Neuronal stem cell (in vitro differentiated cells): ENCODE results near the gene SDCCAG8.

Experiments used
- DNase-seq: peaks from one replicate; pipeline ENCODE4 v3.0.0-alpha.2; 2013; ENCODE audit warnings: low spot score
- H2AFZ ChIP-seq: one replicate; pipeline ENCODE4 v1.6.1; 2013; ENCODE audit warnings: mild to moderate bottlenecking, low read length, inconsistent platforms
- H2AK5ac ChIP-seq: 2 replicates; pipeline ENCODE4 v1.6.1; 2013; ENCODE audit warnings: low read depth, mild to moderate bottlenecking, inconsistent platforms, low read length, moderate library complexity, mixed read lengths
- H2BK120ac ChIP-seq: 2 replicates; pipeline ENCODE4 v1.6.1; 2013; ENCODE audit warnings: low read depth, mild to moderate bottlenecking, inconsistent platforms, low read length, moderate library complexity, mixed read lengths
- H2BK12ac ChIP-seq: one replicate; pipeline ENCODE4 v1.6.1; 2013; ENCODE audit warnings: low read length, inconsistent platforms
- H2BK15ac ChIP-seq: 2 replicates; pipeline ENCODE4 v1.6.1; 2013; ENCODE audit warnings: mild to moderate bottlenecking, low read length, inconsistent platforms, mixed read lengths
- H2BK5ac ChIP-seq: one replicate; pipeline ENCODE4 v1.6.1; 2013; ENCODE audit warnings: inconsistent platforms, mild to moderate bottlenecking, low read length, moderate library complexity
- H3K14ac ChIP-seq: one replicate; pipeline ENCODE4 v1.6.1; 2013; ENCODE audit warnings: low read length, inconsistent platforms
- H3K18ac ChIP-seq: 2 replicates; pipeline ENCODE4 v1.6.1; 2013; ENCODE audit warnings: low read length, inconsistent platforms
- H3K23ac ChIP-seq: 2 replicates; pipeline ENCODE4 v1.6.1; 2013; ENCODE audit warnings: low read depth, mild to moderate bottlenecking, mixed read lengths, low read length, inconsistent platforms; ENCODE audit not compliant: poor library complexity
- H3K27ac ChIP-seq: replicated peaks from 3 replicates; pipeline ENCODE4 v1.5.1; 2013; ENCODE audit warnings: low read length, inconsistent platforms
- H3K27me3 ChIP-seq, 3 experiments: 2 replicates each; pipeline ENCODE4 v1.6.1; 2013; ENCODE audit warnings: low read length in 3 of 3, mild to moderate bottlenecking in 2 of 3, inconsistent platforms in 1 of 3, low read depth in 1 of 3, mixed read lengths in 1 of 3, moderate library complexity in 1 of 3; ENCODE audit not compliant: control insufficient read depth in 3 of 3, insufficient read depth in 3 of 3
- H3K36me3 ChIP-seq, 2 donors: replicated peaks in 1 of 2; 2 replicates each; pipeline ENCODE4 v1.6.1; 2013; ENCODE audit warnings: low read length in 2 of 2; ENCODE audit not compliant: control insufficient read depth in 2 of 2, insufficient read depth in 2 of 2
- H3K4ac ChIP-seq: 2 replicates; pipeline ENCODE4 v1.6.1; 2013; ENCODE audit warnings: inconsistent platforms, mild to moderate bottlenecking, low read length, moderate library complexity
- H3K4me1 ChIP-seq, 2 donors: 1 replicate in 1 of 2; 2 replicates in 1 of 2; pipeline ENCODE4 v1.6.1; 2013; ENCODE audit warnings: low read length in 2 of 2, low read depth in 1 of 2; ENCODE audit not compliant: control insufficient read depth in 2 of 2, insufficient read depth in 1 of 2
- H3K4me2 ChIP-seq: one replicate; pipeline ENCODE4 v1.6.1; 2013; ENCODE audit warnings: mild to moderate bottlenecking, low read length, inconsistent platforms; ENCODE audit not compliant: insufficient read depth, poor library complexity, severe bottlenecking
- H3K4me3 ChIP-seq, 2 donors: 2 replicates each; pipeline ENCODE4 v1.5.1; 2013; ENCODE audit warnings: low read length in 2 of 2, mild to moderate bottlenecking in 2 of 2, inconsistent platforms in 1 of 2, moderate library complexity in 1 of 2
- H3K79me1 ChIP-seq: one replicate; pipeline ENCODE4 v1.6.1; 2013; ENCODE audit warnings: low read depth, mild to moderate bottlenecking, inconsistent platforms, low read length, moderate library complexity
- H3K9ac ChIP-seq: one replicate; pipeline ENCODE4 v1.6.1; 2013; ENCODE audit warnings: mild to moderate bottlenecking, low read depth, low read length, inconsistent platforms; ENCODE audit not compliant: poor library complexity
- H3K9me3 ChIP-seq, 2 donors: replicated peaks in 1 of 2; 2 replicates each; pipeline versions ENCODE3 to v1.6.1; 2013; ENCODE audit warnings: low read length in 2 of 2, mild to moderate bottlenecking in 2 of 2, inconsistent platforms in 1 of 2, low read depth in 1 of 2, mixed read lengths in 1 of 2, moderate library complexity in 1 of 2; ENCODE audit not compliant: control insufficient read depth in 2 of 2, insufficient read depth in 1 of 2
- H4K8ac ChIP-seq: one replicate; pipeline ENCODE4 v1.6.1; 2013; ENCODE audit warnings: low read depth, mild to moderate bottlenecking, inconsistent platforms, low read length, moderate library complexity
- H4K91ac ChIP-seq: one replicate; pipeline ENCODE4 v1.6.1; 2013; ENCODE audit warnings: low read length, low read depth, mild to moderate bottlenecking, inconsistent platforms; ENCODE audit not compliant: poor library complexity
- WGBS, 2 donors: extraction: QIAGEN DNeasy Blood & Tissue Kit; methylation state at CpG; one replicate each; pipeline ENCODE4 v1.1.7; 2013; ENCODE audit warnings: missing lambda C conversion rate in 2 of 2, mixed read lengths in 1 of 2; ENCODE audit not compliant: insufficient read length in 2 of 2, insufficient replicate concordance in 1 of 2; ENCODE audit errors: extremely low coverage in 2 of 2; 5-methylcytosine and 5-hydroxymethylcytosine counted together

SDCCAG8 gene

GRCh38 chr1:243454328-243454997 is 198.6 kb downstream of the SDCCAG8 start:
- Histone ChIP-seq H2BK5ac (no peak overlapping the region), H3K23ac (no peak overlapping the region), H3K4me1 (peaks cover 5 to 6% of the 10 kb centered on the region in 2 donors), H3K79me1 (no peaks in the 10 kb centered on the region), H2BK15ac (no peak overlapping the region), H3K27me3 (no peaks in the 10 kb centered on the region), H2BK12ac (no peak overlapping the region), H3K36me3 (no peaks in the 10 kb centered on the region), H3K27ac (no peak overlapping the region), H3K4me2 (no peak overlapping the region), H3K9ac (no peak overlapping the region), H3K4ac (no peak overlapping the region), H3K14ac (no peak overlapping the region), H4K8ac (no peak overlapping the region), H3K9me3 (no peaks in the 10 kb centered on the region), H3K4me3 (no peak overlapping the region), H4K91ac (no peak overlapping the region), H2AFZ (no peak overlapping the region), H2AK5ac (no peak overlapping the region), H3K18ac (peak overlapping the region; percentile 12), H2BK120ac (no peak overlapping the region)
- no CpG with 5 or more reads among the region's 17 CpGs for WGBS, 2 donors
- no peak for DNase-seq

DNA sequence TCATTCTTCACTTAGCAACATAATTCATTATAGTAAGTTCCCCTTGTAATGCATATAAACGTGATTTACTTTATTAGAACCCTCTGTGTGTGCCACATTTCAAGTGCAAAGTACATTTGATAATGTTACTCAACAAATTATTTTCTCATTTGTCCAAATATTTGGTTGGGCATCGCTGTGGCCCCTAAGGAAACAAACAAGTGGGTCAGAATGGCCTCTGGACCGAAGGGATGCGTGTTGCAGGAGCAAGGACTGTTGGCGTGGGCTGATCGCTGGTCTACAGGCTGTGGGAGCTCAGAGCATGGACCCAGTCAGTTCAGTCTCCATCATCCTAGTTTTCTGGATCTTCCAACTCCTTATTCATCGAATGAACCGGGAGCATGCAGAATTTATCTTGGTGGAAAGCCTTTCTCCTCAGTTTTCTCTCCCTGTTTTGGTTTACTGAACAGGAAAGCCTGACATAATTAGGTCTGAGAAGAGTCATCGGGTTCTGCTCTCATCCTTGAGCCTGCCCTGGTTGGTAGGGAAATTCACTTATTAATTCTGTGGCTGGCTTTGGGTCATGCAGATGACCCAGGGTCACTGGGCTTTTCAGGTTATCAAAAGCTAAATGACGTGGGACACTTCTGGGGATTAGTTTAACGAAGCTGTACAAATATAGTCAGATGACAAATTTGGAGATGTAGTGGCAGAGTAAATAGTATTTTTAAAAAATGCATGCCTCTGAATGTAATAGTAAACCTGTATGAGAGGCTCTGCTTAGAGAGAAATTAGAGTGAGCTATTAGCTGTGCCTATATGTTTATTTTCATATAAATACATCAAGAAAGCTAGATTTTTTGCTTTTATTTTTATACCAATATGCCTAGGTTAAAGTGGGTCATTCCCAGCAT is 200.2 kb downstream of the SDCCAG8 start:
- Histone ChIP-seq H3K27ac (peak overlapping the region; percentile 62), H3K4me1 (peaks cover 5 to 6% of the 10 kb centered on the region in 2 donors), H2BK120ac (no peak overlapping the region), H3K4me2 (no peak overlapping the region), H2AFZ (no peak overlapping the region), H4K91ac (no peak overlapping the region), H2BK5ac (no peak overlapping the region), H3K79me1 (no peaks in the 10 kb centered on the region), H2BK15ac (no peak overlapping the region), H3K36me3 (no peaks in the 10 kb centered on the region), H3K9ac (no peak overlapping the region), H4K8ac (no peak overlapping the region), H3K4me3 (no peak overlapping the region), H3K4ac (no peak overlapping the region), H3K14ac (no peak overlapping the region), H2BK12ac (no peak overlapping the region), H3K9me3 (no peaks in the 10 kb centered on the region), H3K23ac (no peak overlapping the region), H3K18ac (no peak overlapping the region), H2AK5ac (no peak overlapping the region), H3K27me3 (no peaks in the 10 kb centered on the region)
- no peak for DNase-seq
- WGBS, 2 donors = no CpG with 5 or more reads among the region's 11 CpGs

- H2BK12ac ChIP-seq = no peak overlapping the region
- no peaks in the 10 kb centered on the region for H3K9me3 ChIP-seq
- H3K14ac ChIP-seq = no peak overlapping the region
- H2AFZ ChIP-seq = no peak overlapping the region
- no peak overlapping the region for H3K4ac ChIP-seq
- no CpG with 5 or more reads among the region's 9 CpGs for WGBS, 2 donors
- no peak overlapping the region for H3K4me3 ChIP-seq
- no peak overlapping the region for H2BK120ac ChIP-seq
- no peaks in the 10 kb centered on the region for H3K36me3 ChIP-seq
- peaks cover 3 to 6% of the 10 kb centered on the region in 2 donors for H3K4me1 ChIP-seq
- H3K9ac ChIP-seq = no peak overlapping the region
- H4K91ac ChIP-seq = no peak overlapping the region
- no peak overlapping the region for H3K23ac ChIP-seq
- no peaks in the 10 kb centered on the region for H3K27me3 ChIP-seq
- no peak overlapping the region for H2BK5ac ChIP-seq
- no peaks in the 10 kb centered on the region for H3K79me1 ChIP-seq
- no peak overlapping the region for H3K4me2 ChIP-seq
- DNase-seq = no peak
- H2AK5ac ChIP-seq = no peak overlapping the region
- H3K27ac ChIP-seq = no peak overlapping the region
- H3K18ac ChIP-seq = no peak overlapping the region
- no peak overlapping the region for H2BK15ac ChIP-seq
- no peak overlapping the region for H4K8ac ChIP-seq
Observed at GRCh38 chr1:243457363-243457982, 201.6 kb downstream of the SDCCAG8 start.

DNA sequence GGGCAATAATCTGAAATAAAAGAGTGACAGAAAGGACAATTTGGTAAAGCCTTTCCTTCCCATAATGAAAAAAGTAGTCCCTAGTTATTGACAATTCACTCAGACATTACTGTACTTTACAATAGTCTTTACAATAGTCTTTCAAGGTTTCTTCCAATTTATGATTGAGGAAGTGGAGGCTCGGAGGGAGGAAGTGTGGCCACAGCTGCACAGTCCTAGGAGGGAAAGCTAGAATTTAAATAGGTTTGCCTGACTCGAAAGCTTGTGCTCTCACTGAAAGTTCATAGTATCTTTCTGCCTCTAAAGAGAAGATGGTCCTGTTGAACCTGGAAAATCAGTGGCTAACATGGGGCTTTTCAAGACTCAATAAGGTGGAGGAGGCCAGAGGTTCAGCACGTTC is 203.2 kb downstream of the SDCCAG8 start:
- Histone ChIP-seq H3K9me3 (no peaks in the 10 kb centered on the region), H3K18ac (no peak overlapping the region), H2BK5ac (no peak overlapping the region), H3K9ac (no peak overlapping the region), H3K14ac (no peak overlapping the region), H3K4me1 (peaks cover 3 to 6% of the 10 kb centered on the region in 2 donors), H2AK5ac (no peak overlapping the region), H3K4me3 (no peak overlapping the region), H4K91ac (no peak overlapping the region), H2BK12ac (no peak overlapping the region), H3K23ac (no peak overlapping the region), H2BK15ac (no peak overlapping the region), H2AFZ (no peak overlapping the region), H3K27me3 (no peaks in the 10 kb centered on the region), H3K4me2 (no peak overlapping the region), H4K8ac (no peak overlapping the region), H3K27ac (no peak overlapping the region), H2BK120ac (no peak overlapping the region), H3K36me3 (no peaks in the 10 kb centered on the region), H3K79me1 (no peaks in the 10 kb centered on the region), H3K4ac (no peak overlapping the region)
- no peak for DNase-seq
- no CpG with 5 or more reads among the region's 3 CpGs for WGBS, 2 donors
